ENCODE results near the gene MRPS23. TPM values are rescaled to one million over a fixed set of nuclear protein-coding genes. Genes with fewer than 3 reads are reported as not detected.
A peak's percentile ranks its signal among the peaks of the same experiment; 100 is the strongest.

The MRPS23 gene
- total and polyA plus RNA-seq, 2 of the 13 experiments (the other 11 are each of a cell fraction or from before 2014, with no cell fraction given), result 63.2 to 181 TPM

DNA sequence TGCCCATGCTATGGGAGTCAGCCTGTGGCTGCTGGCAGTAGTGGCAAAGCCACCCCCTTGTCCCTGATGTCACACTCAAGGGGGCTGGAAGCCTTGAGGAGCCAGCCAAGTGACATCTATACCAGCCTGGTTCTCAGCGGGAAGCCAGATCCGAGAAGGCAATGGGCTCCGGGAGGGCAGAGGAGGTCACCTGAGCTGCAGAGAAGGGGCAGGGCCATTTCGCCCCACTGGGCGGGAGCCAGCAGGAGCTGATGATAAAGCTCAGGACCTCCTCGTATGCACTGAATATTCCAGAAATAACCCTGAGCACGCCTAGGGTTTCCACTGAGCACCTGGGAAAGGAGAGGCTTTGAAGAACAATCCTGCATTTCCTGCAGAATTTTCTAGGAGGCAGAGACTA lies 19.0 kb downstream of the MRPS23 start:
- WGBS (ENCODE audit: low lambda C conversion rate), result 0% methylated on average over 3 of the region's 7 CpGs
- ATAC-seq (no peak), FAIRE-seq (no peak), DNase-seq (ENCODE audit: low spot score) (no peak)
- no peaks in the 10 kb centered on the region for H3K9me3 ChIP-seq (ENCODE audit: low read length)
- ChIA-PET CTCF (ENCODE audit: low intra/inter-chr PET ratio, low total read pairs) (no interaction called here), POLR2A (no interaction called here)
- peaks cover 45% of the 10 kb centered on the region for H3K4me1 ChIP-seq (ENCODE audit: insufficient read depth, low read length)
- H3K27me3 ChIP-seq (ENCODE audit: control insufficient read depth in 1 of 2, insufficient read depth in 2 of 2, low read length in 2 of 2), result no peaks in the 10 kb centered on the region; a peak in 2 of 5 replicates
- no peak overlapping the region for H2AFZ ChIP-seq (ENCODE audit: low read length)
- H3K4me3 ChIP-seq (replicated peaks in 1 of 3; ENCODE audit: insufficient read depth in 1 of 3, low read depth in 2 of 3, low read length in 3 of 3), result no peak overlapping the region
- in situ Hi-C loops (cut with HindIII; ENCODE audit: extremely low pct_ligation_motif_present, low pct_unique_long_range_greater_than_20kb) (no loop called here), intact Hi-C loops (cut with micrococcal nuclease; ENCODE audit: unreplicated experiment) (loop anchor here (5.0 kb wide), 2 partner anchors 234 to 1466 kb away; no protein-coding TSS in a partner anchor)
- H3K27ac ChIP-seq (ENCODE audit: extremely low read length, insufficient read depth, low read length), result no peak overlapping the region
- H4K20me1 ChIP-seq (ENCODE audit: insufficient read depth, low read length), result no peaks in the 10 kb centered on the region
- H3K9ac ChIP-seq (ENCODE audit: insufficient read depth, low read depth, low read length), result no peak overlapping the region
- no peaks in the 10 kb centered on the region for H3K36me3 ChIP-seq (replicated peaks in 1 of 2; ENCODE audit: control insufficient read depth in 1 of 2, insufficient read depth in 2 of 2, low read length in 2 of 2)
- TF ChIP-seq SATB2 (CRISPR knock-in tag; IDR thresholded peaks at IDR 0.05), result no peak
- no peak for TF ChIP-seq ATRX (CRISPR knock-in tag; IDR thresholded peaks at IDR 0.05; ENCODE audit: borderline replicate concordance)
- TF ChIP-seq NRL (CRISPR knock-in tag; IDR thresholded peaks at IDR 0.05; ENCODE audit: borderline replicate concordance), result 0 out of 2 replicates have a peak, but pooled peaks have one; percentile 34
- BruUV-seq (replicated peaks), result no TSS peak
- no peaks in the 10 kb centered on the region for H3K79me2 ChIP-seq (ENCODE audit: insufficient read depth, low read length)
- H3K4me2 ChIP-seq (ENCODE audit: low read depth, low read length), result no peak overlapping the region

GRCh38 chr17:57823469-57824401 lies 26.1 kb downstream of the MRPS23 start:
- in situ Hi-C loops (cut with HindIII; ENCODE audit: extremely low pct_ligation_motif_present, low pct_unique_long_range_greater_than_20kb) (no loop called here), intact Hi-C loops (cut with micrococcal nuclease; ENCODE audit: unreplicated experiment) (no loop called here)
- Histone ChIP-seq H3K27me3 (ENCODE audit: control insufficient read depth in 1 of 2, insufficient read depth in 2 of 2, low read length in 2 of 2) (peaks cover 2 to 31% of the 10 kb centered on the region in 2 experiments; a peak in 4 of 5 replicates), H3K36me3 (replicated peaks in 1 of 2; ENCODE audit: control insufficient read depth in 1 of 2, insufficient read depth in 2 of 2, low read length in 2 of 2) (no peaks in the 10 kb centered on the region), H2AFZ (ENCODE audit: low read length) (no peak overlapping the region), H3K9me3 (ENCODE audit: low read length) (no peaks in the 10 kb centered on the region), H3K79me2 (ENCODE audit: insufficient read depth, low read length) (no peaks in the 10 kb centered on the region), H3K4me3 (replicated peaks in 1 of 3; ENCODE audit: insufficient read depth in 1 of 3, low read depth in 2 of 3, low read length in 3 of 3) (no peak overlapping the region), H3K4me2 (ENCODE audit: low read depth, low read length) (no peak overlapping the region), H3K27ac (ENCODE audit: extremely low read length, insufficient read depth, low read length) (no peak overlapping the region), H3K9ac (ENCODE audit: insufficient read depth, low read depth, low read length) (no peak overlapping the region), H3K4me1 (ENCODE audit: insufficient read depth, low read length) (0 out of 2 replicates have a peak, but pooled peaks cover 6% of the 10 kb centered on the region), H4K20me1 (ENCODE audit: insufficient read depth, low read length) (no peaks in the 10 kb centered on the region)
- WGBS (ENCODE audit: low lambda C conversion rate), result 38% methylated on average over 15 of the region's 15 CpGs
- POLR2A ChIA-PET, result no interaction called here
- TF ChIP-seq NFE2L2 (IDR thresholded peaks at IDR 0.05; ENCODE audit: low read length) (no peak), CEBPB (IDR thresholded peaks at IDR 0.05; ENCODE audit: borderline replicate concordance, low read depth, low read length) (peak; percentile 69), FOSL2 (CRISPR knock-in tag; IDR thresholded peaks at IDR 0.05) (0 out of 2 replicates have a peak, but pooled peaks have one; percentile 18)
- no peak for FAIRE-seq
- ATAC-seq, result no peak
- no TSS peak for BruUV-seq (replicated peaks)
- CTCF ChIA-PET (ENCODE audit: low intra/inter-chr PET ratio, low total read pairs), result no interaction called here
- DNase-seq (ENCODE audit: low spot score), result no peak

Measured in HepG2 (cell line).